ENCODE data around the gene CCL17.
"Not testable (repeated sequence)": the region's sequence is repeated elsewhere in the genome, so short reads cannot be mapped to it uniquely, and the experiment has no call there.

CCL17 gene

DNA sequence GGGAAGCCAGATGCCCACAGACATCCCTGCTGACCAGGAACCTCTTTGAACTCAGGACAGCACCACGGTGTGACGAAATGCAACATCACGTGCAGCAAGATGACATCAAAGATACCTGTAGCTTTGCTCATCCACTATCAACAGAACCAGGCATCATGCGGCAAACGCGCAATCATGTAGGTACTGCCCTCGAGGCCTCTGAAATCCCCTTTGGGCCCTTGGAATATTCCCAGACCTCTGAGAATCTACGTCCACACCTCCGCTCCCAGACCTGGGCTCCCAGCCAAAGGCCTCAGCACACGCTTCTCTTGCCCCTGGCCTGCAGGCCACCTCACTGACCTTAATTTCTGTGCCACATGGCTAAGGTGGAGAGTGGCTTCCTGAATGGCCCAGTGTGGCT is 25.0 kb upstream of the CCL17 start:
- no peak for FAIRE-seq

DNA sequence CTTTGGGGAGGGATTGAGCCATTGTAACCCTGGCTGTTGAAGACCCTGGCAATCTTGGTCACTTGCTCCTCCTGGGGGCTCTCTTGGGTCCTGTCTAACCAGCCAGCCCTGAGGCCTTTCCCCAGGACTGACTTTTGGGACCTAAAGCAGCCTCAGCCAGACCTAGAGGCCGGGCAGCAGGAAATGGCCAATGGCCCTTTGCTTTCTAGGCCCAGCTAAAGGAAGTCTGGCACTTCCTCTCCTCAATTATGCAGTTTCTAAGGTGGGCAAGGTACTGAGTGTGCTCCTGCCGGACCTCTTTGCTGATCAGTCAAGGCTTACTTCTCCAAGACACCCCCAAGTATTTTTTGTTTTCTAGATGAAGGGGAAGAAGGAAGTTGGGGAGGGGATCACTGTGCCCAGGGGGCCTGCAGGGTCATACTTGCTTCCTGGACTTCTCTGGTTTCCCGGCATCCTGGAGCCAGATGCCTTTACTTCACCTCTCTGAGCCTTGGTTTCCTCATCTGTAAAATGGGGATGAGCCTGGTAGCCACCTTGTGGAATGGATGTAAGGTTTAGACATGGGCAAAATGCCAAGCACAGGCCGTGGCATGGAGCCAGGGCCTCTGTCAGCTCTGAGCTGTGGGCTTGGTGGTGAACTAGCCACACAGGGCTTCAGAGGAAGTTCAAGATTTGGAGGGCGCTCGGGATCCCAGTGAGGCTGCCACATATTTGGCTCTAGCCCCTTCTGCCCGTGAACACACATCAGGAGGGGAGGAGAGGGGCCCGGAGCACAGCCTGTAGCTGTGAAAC is 23.7 kb upstream of the CCL17 start:
- no peak for FAIRE-seq

DNA sequence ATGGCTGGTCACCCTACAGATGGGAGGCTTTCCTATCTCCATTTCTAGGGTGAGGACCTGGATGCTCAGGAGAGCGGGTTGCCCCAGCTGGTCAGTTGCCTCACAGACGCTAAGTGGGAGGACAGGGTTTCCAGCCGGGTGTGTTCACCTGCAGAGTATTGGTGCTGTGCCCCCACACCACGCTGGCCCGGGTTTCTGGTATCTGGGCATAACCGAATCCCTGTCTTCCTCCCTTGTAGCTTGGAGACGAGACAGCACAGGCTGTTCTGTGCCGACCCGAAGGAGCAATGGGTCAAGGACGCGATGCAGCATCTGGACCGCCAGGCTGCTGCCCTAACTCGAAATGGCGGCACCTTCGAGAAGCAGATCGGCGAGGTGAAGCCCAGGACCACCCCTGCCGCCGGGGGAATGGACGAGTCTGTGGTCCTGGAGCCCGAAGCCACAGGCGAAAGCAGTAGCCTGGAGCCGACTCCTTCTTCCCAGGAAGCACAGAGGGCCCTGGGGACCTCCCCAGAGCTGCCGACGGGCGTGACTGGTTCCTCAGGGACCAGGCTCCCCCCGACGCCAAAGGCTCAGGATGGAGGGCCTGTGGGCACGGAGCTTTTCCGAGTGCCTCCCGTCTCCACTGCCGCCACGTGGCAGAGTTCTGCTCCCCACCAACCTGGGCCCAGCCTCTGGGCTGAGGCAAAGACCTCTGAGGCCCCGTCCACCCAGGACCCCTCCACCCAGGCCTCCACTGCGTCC is 22.6 kb upstream of the CCL17 start:
- FAIRE-seq = no peak

DNA sequence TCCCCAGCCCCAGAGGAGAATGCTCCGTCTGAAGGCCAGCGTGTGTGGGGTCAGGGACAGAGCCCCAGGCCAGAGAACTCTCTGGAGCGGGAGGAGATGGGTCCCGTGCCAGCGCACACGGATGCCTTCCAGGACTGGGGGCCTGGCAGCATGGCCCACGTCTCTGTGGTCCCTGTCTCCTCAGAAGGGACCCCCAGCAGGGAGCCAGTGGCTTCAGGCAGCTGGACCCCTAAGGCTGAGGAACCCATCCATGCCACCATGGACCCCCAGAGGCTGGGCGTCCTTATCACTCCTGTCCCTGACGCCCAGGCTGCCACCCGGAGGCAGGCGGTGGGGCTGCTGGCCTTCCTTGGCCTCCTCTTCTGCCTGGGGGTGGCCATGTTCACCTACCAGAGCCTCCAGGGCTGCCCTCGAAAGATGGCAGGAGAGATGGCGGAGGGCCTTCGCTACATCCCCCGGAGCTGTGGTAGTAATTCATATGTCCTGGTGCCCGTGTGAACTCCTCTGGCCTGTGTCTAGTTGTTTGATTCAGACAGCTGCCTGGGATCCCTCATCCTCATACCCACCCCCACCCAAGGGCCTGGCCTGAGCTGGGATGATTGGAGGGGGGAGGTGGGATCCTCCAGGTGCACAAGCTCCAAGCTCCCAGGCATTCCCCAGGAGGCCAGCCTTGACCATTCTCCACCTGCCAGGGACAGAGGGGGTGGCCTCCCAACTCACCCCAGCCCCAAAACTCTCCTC is 21.9 kb upstream of the CCL17 start:
- no peak for FAIRE-seq

DNA sequence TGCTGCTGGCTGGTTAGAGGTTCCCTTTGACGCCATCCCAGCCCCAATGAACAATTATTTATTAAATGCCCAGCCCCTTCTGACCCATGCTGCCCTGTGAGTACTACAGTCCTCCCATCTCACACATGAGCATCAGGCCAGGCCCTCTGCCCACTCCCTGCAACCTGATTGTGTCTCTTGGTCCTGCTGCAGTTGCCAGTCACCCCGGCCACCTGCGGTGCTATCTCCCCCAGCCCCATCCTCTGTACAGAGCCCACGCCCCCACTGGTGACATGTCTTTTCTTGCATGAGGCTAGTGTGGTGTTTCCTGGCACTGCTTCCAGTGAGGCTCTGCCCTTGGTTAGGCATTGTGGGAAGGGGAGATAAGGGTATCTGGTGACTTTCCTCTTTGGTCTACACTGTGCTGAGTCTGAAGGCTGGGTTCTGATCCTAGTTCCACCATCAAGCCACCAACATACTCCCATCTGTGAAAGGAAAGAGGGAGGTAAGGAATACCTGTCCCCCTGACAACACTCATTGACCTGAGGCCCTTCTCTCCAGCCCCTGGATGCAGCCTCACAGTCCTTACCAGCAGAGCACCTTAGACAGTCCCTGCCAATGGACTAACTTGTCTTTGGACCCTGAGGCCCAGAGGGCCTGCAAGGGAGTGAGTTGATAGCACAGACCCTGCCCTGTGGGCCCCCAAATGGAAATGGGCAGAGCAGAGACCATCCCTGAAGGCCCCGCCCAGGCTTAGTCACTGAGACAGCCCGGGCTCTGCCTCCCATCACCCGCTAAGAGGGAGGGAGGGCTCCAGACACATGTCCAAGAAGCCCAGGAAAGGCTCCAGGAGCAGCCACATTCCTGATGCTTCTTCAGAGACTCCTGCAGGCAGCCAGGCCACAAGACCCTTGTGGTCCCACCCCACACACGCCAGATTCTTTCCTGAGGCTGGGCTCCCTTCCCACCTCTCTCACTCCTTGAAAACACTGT is 21.0 kb upstream of the CCL17 start:
- FAIRE-seq = no peak

DNA sequence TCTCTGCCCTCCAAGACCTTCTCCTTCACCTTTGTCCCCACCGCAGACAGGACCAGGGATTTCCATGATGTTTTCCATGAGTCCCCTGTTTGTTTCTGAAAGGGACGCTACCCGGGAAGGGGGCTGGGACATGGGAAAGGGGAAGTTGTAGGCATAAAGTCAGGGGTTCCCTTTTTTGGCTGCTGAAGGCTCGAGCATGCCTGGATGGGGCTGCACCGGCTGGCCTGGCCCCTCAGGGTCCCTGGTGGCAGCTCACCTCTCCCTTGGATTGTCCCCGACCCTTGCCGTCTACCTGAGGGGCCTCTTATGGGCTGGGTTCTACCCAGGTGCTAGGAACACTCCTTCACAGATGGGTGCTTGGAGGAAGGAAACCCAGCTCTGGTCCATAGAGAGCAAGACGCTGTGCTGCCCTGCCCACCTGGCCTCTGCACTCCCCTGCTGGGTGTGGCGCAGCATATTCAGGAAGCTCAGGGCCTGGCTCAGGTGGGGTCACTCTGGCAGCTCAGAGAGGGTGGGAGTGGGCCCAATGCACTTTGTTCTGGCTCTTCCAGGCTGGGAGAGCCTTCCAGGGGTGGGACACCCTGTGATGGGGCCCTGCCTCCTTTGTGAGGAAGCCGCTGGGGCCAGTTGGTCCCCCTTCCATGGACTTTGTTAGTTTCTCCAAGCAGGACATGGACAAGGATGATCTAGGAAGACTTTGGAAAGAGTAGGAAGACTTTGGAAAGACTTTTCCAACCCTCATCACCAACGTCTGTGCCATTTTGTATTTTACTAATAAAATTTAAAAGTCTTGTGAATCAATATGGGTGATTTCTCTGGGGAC is 20.1 kb upstream of the CCL17 start:
- FAIRE-seq = no peak

DNA sequence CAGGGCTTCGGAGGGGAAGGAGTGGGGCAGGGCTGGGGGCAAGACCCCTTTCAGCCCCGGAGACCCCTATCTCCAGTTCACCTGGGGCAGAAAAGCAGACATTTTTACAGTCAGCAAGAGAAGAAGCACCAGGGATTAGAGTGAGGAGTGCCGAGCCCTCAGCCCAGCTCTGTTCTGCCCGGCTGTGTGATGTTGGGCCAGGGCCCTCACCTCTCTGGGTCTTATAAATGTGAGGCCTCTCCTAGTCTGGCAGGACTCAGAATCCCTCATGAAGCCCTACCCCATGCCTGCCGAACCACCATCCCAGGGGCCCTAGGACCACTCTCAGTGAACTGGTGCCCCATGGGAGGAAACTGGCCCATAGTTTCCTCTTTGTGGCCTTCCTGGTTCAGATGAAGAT is 19.5 kb upstream of the CCL17 start:
- FAIRE-seq = no peak

DNA sequence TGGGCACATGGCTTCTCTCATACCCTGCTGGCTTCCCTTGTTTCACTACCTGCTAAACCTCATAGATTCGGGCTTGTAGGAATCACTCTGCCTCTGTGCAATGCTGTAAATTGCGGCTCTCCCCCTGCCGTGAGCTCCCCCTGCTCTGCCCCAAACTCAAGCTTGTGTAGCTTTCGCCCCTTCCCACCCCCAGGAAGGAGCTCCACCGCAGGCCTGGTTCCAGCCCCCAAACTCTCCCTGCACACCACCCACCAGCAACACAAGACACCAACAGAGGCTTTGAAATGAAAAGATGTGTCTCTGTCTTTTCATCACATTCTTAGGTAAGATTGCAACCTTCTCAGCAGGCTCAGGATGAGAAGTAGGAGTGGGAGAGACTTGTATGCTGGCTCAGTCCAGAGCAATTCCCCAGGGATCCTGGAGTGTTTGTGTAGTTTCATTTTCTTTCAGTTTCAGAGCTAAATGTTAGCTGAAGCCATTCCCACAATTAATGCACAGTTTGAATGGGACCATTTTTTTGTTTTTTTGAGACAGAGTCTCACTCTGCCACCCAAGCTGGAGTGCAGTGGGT is 18.1 kb upstream of the CCL17 start:
- FAIRE-seq = no peak

DNA sequence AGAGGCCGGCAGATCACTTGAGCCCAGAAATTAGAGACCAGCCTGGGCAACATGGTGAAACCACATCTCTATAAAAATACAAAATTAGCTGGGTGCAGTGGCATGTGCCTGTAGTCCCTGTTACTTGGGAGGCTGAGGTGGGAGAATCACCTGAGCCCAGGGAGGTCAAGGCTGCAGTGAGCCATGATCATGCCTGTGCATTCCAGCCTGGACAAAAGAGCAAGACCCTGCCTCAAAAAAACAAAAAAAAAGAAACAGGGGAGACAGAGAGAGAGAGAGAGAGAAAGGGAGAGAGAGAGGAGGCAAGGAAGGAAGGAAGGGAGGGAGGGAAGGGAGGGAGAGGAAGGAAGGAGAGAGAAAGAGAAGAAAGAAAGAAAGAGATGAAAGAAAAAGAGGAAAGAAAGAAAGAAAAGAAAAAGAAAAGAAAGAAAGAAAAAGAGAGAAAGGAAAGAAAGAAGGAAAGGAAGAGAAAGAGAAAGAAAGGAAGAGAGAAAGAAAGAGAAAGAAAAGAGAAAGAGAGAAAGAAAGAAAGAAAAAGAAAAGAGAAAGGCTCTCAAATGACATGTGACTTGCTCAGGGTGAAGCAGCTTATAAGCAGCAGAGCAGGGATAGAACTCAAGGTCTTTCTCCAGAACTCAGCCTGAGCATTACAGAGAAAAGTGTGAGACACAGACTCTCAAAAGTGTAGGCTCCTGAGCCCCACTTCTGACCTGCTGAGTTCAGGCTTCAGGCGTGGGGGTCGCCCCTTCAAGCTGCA is 16.8 kb upstream of the CCL17 start:
- no peak for FAIRE-seq

DNA sequence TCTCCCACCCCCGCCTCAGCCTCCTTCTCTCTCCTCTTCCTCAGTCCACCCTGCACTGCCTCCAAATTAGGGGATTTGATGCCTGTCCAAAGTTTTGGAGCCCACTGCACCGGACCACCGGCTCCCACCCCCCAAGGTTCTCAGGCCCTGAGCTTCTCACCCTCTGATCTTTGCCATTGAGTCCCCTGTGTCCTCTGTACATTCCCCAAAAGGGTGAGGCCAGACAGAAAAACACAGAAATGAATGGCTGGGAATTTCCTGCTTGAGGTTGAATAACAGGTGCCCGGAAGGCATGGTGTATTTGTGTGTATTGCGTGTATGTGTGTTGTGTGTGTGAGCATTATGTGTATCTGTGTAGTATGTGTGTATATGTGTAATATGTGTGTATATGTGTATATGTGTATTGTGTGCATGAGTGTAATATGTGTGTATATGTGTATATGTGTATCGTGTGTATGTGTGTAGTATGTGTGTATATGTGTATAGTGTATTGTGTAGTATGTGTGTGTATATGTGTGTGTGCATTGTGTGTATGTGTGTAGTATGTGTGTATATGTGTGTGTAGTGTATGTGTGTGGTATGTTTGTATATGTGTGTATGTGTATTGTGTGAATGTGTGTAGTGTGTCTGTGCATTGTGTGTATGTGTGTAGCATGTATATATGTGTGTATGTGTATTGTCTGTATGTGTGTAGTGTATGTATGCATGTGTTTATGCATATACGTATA is 16.0 kb upstream of the CCL17 start:
- no peak for FAIRE-seq

DNA sequence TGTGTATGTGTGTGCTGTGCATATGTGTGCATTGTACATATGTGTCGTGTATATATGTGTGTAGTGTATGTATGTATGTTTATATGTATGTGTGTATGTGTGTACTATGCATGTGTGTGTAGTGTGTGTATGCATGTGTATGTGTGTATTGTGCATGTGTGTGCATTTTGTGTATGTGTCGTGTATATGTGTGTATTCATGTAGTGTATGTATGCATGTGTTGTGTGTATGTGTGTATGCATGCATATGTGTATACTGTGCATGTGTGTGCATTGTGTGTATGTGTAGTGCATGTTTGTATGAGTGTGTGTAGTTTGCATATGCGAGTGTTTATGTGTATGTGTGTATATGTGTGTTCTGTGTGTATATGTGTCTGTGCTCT is 15.5 kb upstream of the CCL17 start:
- no peak for FAIRE-seq

DNA sequence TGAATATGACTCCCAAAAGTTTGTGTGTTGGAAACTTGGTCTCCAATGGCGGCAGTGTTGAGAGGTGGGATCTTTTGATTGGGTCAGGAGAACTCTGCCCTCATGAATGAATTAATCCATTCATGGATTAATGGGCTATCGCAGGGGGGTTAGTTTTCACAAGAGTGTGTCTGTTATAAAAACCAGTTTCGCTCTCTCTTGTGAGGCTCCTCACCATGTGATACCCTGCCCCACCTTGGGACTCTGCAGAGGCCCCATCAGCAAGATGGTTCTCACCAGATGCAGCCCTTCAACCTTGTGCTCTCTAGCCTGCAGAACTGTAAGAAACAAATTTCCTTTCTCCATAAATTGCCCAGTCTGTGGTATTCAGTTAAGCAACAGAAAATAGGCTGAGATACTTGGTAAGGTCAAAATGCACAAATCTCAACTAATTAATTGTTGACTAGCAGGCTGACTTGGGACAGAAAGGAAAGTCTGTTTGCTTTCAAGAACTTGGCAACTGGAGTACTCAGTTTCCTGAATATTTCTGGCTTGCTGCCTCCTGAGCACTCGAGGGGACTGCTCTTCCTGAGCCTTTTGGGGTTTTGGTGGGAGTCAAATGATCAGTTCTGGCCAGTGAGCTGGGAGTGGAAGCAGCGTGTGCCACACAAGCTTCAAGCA is 13.8 kb upstream of the CCL17 start:
- FAIRE-seq = no peak

DNA sequence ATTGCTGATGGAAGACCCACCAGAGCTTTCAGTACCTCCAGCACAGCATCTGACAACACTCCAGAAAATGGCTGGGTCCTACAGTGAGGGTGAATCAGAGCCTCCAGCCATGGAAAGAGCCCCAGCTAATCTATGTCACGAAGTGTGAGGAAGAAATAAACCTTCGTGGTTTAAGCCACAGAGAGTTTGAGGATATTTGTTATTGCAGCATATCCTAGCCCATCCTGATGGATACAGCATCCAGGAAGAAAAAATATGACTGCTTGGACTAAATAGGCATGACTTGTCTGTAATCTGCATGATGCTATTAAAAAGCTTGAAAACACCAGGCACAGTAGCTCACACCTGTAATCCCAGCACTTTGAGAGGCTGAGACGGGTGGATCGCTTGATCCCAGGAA is 13.3 kb upstream of the CCL17 start:
- no peak for FAIRE-seq

DNA sequence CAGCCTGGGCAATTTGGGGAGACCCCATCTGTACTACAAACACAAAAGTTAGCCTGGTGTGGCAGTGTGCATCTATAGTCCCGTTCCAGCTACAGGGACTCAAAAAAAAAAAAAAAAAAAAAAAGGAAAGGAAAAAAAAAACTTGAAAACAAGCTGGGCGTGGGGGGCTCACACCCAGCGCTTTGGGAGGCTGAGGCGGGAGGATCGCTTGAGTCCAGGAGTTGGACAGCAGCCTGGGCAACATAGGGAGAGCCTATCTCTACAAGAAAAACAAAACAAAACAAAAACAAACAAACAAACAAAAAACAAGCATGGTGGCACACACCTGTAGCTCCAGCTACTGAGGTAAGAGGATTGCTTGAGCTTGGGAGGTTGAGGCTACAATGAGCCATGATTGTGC is 12.9 kb upstream of the CCL17 start:
- FAIRE-seq = no peak

DNA sequence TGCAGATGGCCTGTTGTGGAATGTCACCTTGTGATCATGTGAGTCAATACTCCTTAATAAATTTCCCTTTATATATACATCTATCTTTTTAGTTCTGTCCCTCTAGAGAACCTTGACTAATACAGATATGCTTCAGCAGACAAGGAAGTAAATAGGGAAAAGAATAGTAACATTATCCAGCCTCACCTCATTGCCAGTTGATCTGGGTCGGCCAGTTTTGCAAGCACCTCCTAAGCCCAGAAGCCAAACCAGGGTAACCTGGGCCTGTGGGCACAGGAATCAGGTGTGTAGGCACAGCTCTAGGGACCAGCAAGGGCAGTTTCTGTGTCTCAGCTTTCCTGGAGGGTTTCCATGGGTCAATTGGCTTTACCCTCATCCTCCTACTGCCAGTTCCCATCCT is 11.9 kb upstream of the CCL17 start:
- FAIRE-seq = no peak

DNA sequence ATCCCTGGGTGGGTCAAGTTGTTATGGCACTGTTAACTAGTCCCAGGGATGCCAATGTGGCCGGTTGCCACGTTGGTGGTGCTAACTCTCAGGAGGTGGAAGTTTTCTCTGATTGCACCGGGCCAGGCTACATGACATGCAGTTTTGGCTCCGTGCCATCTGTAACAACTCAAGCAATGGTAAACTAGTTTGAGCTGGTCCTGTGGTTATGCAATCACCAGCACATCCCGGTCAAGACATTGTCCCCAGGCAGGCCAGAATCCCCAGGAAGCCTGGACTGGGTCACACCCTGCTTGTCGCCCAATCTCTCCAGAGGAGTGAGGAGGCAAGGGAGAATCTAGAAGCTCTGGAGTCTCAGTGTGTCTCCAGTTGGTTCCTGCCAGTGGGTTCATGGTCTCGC is 10.1 kb upstream of the CCL17 start:
- FAIRE-seq = no peak

DNA sequence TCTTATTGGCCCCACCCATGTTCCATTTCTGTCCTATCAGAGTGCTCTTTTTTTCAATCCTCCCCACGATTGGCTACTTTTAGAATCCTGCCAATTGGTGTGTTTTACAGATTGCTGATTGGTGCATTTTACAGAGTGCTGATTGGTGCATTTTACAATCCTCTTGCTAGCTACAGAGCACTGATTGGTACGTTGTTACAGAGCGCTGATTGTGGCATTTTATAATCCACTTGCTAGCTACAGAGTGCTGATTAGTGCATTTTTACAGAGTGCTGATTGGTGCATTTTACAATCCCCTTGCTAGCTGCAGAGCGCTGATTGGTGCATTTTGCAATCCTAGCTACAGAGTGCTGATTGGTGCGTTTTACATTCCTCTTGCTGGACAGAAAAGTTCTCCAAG is 9.5 kb upstream of the CCL17 start:
- no peak for FAIRE-seq

DNA sequence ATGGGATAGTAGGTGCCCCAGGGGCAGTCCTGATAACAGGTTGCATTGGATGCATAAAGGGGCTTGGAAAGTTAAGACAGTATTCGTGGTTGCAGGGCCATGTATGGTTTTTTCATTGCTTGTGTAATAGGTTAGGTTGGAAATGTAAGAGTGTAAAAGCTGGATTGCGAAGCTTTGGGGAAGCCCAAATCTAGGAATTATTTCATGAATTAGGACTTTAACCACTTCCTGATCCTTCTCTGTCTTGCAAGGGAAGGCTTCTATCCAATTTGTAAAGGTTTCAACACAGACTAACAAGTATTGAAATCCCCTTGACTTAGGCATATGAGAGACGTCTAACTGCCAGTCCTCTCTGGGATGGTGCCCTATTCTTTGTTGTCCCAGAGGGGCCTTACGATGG is 7.8 kb upstream of the CCL17 start:
- FAIRE-seq = no peak

DNA sequence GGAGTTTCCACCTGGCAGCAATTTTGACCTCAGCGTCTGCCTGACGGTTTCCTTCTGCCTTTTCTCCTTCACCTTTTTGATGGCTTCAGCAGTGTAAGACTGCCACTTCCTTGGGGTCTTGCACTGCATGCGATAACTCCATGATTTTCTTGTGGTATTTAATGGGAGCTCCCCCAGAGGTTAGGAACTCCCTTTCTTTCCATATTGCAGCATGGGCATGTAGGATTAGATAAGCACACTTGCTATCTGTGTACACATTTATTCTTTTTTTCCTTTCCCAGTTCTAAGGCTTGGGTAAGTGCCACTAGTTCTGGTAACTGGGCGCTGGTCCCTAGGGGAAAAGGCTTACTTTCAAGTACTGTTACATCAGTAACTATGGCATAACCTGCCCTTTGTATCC is 7.1 kb upstream of the CCL17 start:
- FAIRE-seq = not testable (repeated sequence)
